Endodermal cell (in vitro differentiated cells): ENCODE data around the gene PIAS1. TPM values are rescaled to one million over a fixed set of nuclear protein-coding genes. Genes with fewer than 3 reads are reported as not detected.

Experiments used
- DNase-seq: peaks from one replicate; pipeline ENCODE4 v3.0.0-alpha.2; 2017
- H3K27ac ChIP-seq: 2 replicates; pipeline ENCODE4 v1.5.1; 2013; ENCODE audit warnings: mild to moderate bottlenecking, low read depth, low read length, moderate library complexity
- H3K27me3 ChIP-seq: 2 replicates; pipeline ENCODE4 v1.6.1; 2013; ENCODE audit warnings: mild to moderate bottlenecking, low read length, moderate library complexity; ENCODE audit not compliant: insufficient read depth, control insufficient read depth, poor library complexity, severe bottlenecking
- H3K36me3 ChIP-seq: 2 replicates; pipeline ENCODE4 v1.7.0; 2013; ENCODE audit warnings: mild to moderate bottlenecking, low read length, moderate library complexity; ENCODE audit not compliant: control insufficient read depth, insufficient read depth
- H3K4me1 ChIP-seq: one replicate; pipeline ENCODE4 v1.7.0; 2013; ENCODE audit warnings: low read length; ENCODE audit not compliant: control insufficient read depth, insufficient read depth
- H3K4me3 ChIP-seq: 2 replicates; pipeline ENCODE4 v1.5.1; 2013; ENCODE audit warnings: mild to moderate bottlenecking, low read length, moderate library complexity
- H3K9ac ChIP-seq: 2 replicates; pipeline ENCODE4 v1.6.1; 2013; ENCODE audit warnings: mild to moderate bottlenecking, low read length, moderate library complexity; ENCODE audit not compliant: poor library complexity, severe bottlenecking; ENCODE audit errors: extremely low read depth
- H3K9me3 ChIP-seq: 2 replicates; pipeline ENCODE4 v1.6.1; 2013; ENCODE audit warnings: mild to moderate bottlenecking, low read length, moderate library complexity; ENCODE audit not compliant: control insufficient read depth
- H3K27ac Mint-ChIP-seq: 2 replicates; pipeline ENCODE4 v1.8.0; 2020; ENCODE audit warnings: mixed read lengths
- H3K27me3 Mint-ChIP-seq: 2 replicates; pipeline ENCODE4 v1.8.0; 2021; ENCODE audit warnings: mild to moderate bottlenecking, mixed read lengths; ENCODE audit not compliant: insufficient read depth
- H3K36me3 Mint-ChIP-seq: 2 replicates; pipeline ENCODE4 v1.8.0; 2020; ENCODE audit warnings: low read depth, mixed read lengths
- H3K4me1 Mint-ChIP-seq: 2 replicates; pipeline ENCODE4 v1.8.0; 2020; ENCODE audit warnings: mixed read lengths
- H3K4me3 Mint-ChIP-seq: 2 replicates; pipeline ENCODE4 v1.8.0; 2020; ENCODE audit warnings: mild to moderate bottlenecking, moderate library complexity, mixed read lengths
- H3K9me3 Mint-ChIP-seq: 2 replicates; pipeline ENCODE4 v1.8.0; 2020; ENCODE audit warnings: mild to moderate bottlenecking, mixed read lengths
- CTCF ChIP-seq: fragments of 200-600 bp; sonication (generic); conservative IDR thresholded peaks from 2 replicates; pipeline ENCODE4 v1.5.0; 2021; ENCODE audit warnings: antibody characterized with exemption, mild to moderate bottlenecking
- WGBS, 2 experiments: methylation state at CpG; one replicate each; pipeline versions ENCODE4 v1.1.5 to v1.1.7; 2013; ENCODE audit warnings: missing lambda C conversion rate in 2 of 2, mixed read lengths in 1 of 2; ENCODE audit not compliant: insufficient coverage in 1 of 2, insufficient read length in 1 of 2; 5-methylcytosine and 5-hydroxymethylcytosine counted together
- total RNA-seq, 2 donors: library from RNA; stranded (reverse); fragmentation: NEBNext Ultra II Directional in 1 of 2; extraction: Animal tissue kit (Norgen Biotek cat#: 25700) in 1 of 2; gene quantifications; 2 replicates in 1 of 2; 3 replicates in 1 of 2; pipeline ENCODE4 v1.2.1, GENCODE V29; 2021

Gene PIAS1
- total RNA-seq, 2 donors from 2014 or later, result 38.0 to 40.1 TPM

DNA sequence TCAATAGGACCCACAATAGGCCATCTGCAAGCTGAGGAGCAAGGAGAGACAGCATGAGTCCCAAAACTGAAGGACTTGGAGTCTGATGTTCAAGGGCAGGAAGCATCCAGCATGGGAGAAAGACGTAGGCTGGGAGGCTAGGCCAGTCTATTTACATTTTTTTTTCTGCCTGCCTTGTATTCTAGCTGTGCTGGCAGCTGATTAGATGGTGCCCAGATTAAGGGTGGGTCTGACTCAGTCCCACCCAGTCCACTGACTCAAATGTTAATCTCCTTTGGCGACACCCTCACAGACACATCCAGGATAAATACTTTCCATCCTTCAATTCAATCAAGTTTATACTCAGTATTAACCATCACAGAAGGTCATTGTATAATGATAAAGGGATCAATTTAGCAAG, 15.9 kb upstream of the PIAS1 start:
- H3K27ac ChIP-seq, result no peak overlapping the region
- DNase-seq, result no peak
- Mint-ChIP-seq H3K4me3 (no peak overlapping the region), H3K36me3 (no peaks in the 10 kb centered on the region), H3K27ac (no peak overlapping the region), H3K4me1 (peaks cover 6% of the 10 kb centered on the region), H3K9me3 (peaks cover 36% of the 10 kb centered on the region), H3K27me3 (peaks cover 12% of the 10 kb centered on the region)
- no peaks in the 10 kb centered on the region for H3K4me1 ChIP-seq
- H3K36me3 ChIP-seq, result no peaks in the 10 kb centered on the region
- H3K4me3 ChIP-seq, result no peak overlapping the region
- WGBS, 2 experiments, result 83% methylated on average over 2 of the region's 2 CpGs; no CpG with 5 or more reads in 1 of the 2 experiments
- no peak overlapping the region for H3K9ac ChIP-seq
- TF ChIP-seq CTCF, result no peak
- peaks cover 45% of the 10 kb centered on the region for H3K9me3 ChIP-seq
- H3K27me3 ChIP-seq, result no peaks in the 10 kb centered on the region

DNA sequence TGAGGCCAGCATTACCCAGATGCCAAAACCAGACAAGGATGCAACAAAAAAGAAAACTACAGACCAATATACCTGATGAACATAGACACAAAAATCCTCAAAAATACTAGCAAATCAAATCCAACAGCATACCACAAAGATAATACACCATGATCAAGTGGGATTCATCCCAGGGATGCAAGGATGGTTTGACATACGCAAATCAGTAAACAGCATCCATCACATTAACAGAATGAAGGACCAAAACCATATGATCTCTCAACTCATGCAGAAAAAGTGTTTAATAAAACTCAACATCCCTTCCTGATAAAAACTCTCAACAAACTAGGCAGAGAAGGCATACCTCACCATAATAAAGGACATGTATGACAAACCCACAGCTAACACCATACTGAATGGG, 14.0 kb upstream of the PIAS1 start:
- no peak overlapping the region for H3K27ac ChIP-seq
- no peaks in the 10 kb centered on the region for H3K36me3 Mint-ChIP-seq
- WGBS, 2 experiments, result 93 to 100% methylated on average over 1 of the region's 1 CpG
- no peak overlapping the region for H3K4me3 Mint-ChIP-seq
- no peak overlapping the region for H3K27ac Mint-ChIP-seq
- H3K9me3 ChIP-seq, result peaks cover 45% of the 10 kb centered on the region
- H3K4me1 Mint-ChIP-seq, result peaks cover 6% of the 10 kb centered on the region
- no peak overlapping the region for H3K4me3 ChIP-seq
- no peaks in the 10 kb centered on the region for H3K4me1 ChIP-seq
- H3K27me3 ChIP-seq, result no peaks in the 10 kb centered on the region
- H3K9ac ChIP-seq, result no peak overlapping the region
- peaks cover 36% of the 10 kb centered on the region for H3K9me3 Mint-ChIP-seq
- no peak for DNase-seq
- H3K27me3 Mint-ChIP-seq, result peaks cover 8% of the 10 kb centered on the region
- no peaks in the 10 kb centered on the region for H3K36me3 ChIP-seq
- no peak for TF ChIP-seq CTCF

- peaks cover 7% of the 10 kb centered on the region for H3K27me3 Mint-ChIP-seq
- Histone ChIP-seq H3K9me3 (peaks cover 31% of the 10 kb centered on the region), H3K27me3 (no peaks in the 10 kb centered on the region), H3K27ac (no peak overlapping the region), H3K9ac (no peak overlapping the region), H3K36me3 (no peaks in the 10 kb centered on the region), H3K4me1 (no peaks in the 10 kb centered on the region), H3K4me3 (no peak overlapping the region)
- WGBS, 2 experiments, result 85 to 96% methylated on average over 3 to 5 of the region's 5 CpGs
- H3K36me3 Mint-ChIP-seq, result no peaks in the 10 kb centered on the region
- no peak overlapping the region for H3K27ac Mint-ChIP-seq
- peaks cover 36% of the 10 kb centered on the region for H3K9me3 Mint-ChIP-seq
- no peak overlapping the region for H3K4me3 Mint-ChIP-seq
- TF ChIP-seq CTCF, result no peak
- peaks cover 6% of the 10 kb centered on the region for H3K4me1 Mint-ChIP-seq
- DNase-seq, result no peak
These were observed 11.8 kb upstream of the PIAS1 start for GRCh38 chr15:68042156-68042854.
